Measurements from ENCODE around the gene RPA3. TPM values are rescaled to one million over a fixed set of nuclear protein-coding genes. Genes with fewer than 3 reads are reported as not detected.

The RPA3 gene
- total RNA-seq, 1 donor from 2014 or later: 16.3 TPM

GRCh38 chr7:7732621-7733281, 14.3 kb upstream of the RPA3 start:
- no peak for DNase-seq (ENCODE audit: low spot score)

DNA sequence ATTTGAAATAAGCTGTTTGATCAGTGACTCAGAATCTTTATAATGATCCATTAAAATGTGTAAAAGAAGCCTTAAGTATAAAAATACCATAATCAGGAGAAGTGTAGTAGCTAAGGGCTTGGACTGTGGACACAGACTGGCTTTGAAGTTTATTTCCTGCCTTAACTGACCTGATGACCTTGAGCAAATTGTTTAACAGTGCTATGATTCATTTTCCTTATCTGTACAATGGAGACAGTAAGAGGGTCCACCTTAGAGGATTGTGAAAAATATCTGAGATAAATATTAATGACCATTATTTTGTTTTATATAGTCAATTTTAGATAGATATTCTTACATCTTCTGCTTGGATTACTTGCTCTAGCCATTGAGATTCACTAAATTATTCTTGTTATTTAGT, 13.3 kb upstream of the RPA3 start:
- DNase-seq (ENCODE audit: low spot score): no peak

GRCh38 chr7:7720750-7721621, 2.6 kb upstream of the RPA3 start:
- DNase-seq (ENCODE audit: low spot score): no peak

DNA sequence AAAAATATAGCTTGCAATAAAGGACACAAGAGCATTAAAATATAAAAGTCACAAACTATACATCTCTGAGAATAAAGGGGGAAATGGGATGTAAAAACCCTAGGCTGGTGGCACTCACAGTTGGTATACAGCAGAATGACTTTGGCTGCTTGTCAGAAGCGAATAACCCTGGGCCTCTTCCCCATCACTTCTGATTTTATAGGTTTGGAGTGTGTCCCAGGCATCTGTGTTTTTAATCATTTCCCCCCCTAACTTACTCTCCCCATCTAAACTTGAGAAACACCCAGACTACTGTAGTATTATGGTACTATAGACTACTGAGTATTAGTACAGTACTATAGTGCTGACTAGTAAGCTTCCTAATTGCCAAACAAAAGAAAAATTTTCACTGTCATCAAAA, 1.8 kb upstream of the RPA3 start:
- no peak for DNase-seq (ENCODE audit: low spot score)

DNA sequence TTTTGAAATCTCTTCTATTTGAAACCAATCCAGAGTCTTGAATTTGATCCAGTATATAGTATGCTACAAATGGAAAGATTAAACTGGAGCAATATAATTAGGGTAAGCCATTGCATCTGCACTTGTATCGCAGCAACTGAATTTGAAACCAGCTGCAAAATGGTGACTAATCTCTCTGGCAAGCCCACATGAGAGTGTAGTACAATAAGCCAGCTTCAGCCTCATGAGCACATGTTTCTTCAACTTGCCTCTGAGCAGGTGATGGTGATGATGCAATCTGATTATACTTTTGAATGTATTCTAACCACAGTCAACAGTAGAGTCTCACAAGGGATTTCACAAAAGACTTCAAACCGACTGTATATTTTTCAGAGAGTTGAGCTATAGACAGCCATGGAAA, 829 bp upstream of the RPA3 start:
- DNase-seq (ENCODE audit: low spot score): no peak

DNA sequence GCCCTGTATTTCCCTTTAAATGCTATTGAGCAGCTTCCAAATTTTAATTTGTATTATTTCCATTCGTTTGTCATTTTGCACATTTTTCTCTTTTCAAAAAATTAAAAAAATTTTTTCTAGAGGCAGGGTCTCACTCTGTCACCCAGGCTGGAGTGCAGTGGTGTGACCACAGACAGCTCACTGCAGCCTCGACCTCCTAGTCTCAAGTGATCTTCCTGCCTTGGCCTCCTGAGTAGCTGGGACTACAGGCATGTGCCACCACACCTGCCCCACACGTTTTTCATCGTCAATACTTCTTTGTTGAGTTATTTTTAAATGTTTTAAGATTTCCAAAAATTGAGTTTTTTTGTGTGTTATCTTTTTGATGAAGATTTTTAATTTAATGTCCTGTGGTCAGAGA, 4.7 kb downstream of the RPA3 start:
- DNase-seq (ENCODE audit: low spot score): no peak

DNA sequence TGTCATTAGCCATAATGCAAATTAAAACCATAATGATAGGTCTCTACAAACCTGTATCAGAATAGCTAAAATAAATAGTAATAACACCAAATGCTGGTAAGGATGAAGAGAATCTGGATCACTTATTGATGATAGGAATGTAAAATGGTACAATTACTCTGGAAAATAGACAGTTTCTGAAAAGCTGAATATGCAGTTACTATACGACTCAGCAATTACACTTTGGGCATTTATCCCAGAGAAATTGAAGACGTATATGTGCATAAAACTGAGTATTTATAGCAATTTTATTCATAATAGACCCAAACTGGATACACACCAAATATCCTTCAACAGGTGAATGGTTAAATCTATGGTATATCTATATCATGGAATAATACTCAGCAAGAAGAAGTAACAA, 7.9 kb downstream of the RPA3 start:
- no peak for DNase-seq (ENCODE audit: low spot score)

GRCh38 chr7:7709291-7709690, 9.1 kb downstream of the RPA3 start:
- no peak for DNase-seq (ENCODE audit: low spot score)

GRCh38 chr7:7707806-7708205, 10.6 kb downstream of the RPA3 start:
- DNase-seq (ENCODE audit: low spot score): no peak

DNA sequence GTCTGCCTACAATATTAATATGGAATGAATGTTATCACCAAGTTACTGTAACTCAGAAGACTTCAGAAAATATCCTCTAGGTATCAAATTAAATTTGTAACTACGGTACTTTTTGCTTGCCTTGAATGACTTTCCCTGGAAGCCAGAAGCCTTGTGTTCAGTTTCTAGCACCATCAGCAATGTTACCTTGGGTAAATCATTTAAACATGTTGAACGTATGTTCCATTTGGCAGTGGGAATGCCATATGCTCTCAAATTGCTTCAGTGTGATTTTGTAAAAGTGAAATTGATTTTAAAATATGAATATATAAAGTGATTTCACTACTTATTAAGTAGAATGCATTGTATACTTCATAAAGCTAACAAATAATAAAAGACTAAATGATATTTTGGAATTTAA, 11.2 kb downstream of the RPA3 start:
- DNase-seq (ENCODE audit: low spot score): no peak

DNA sequence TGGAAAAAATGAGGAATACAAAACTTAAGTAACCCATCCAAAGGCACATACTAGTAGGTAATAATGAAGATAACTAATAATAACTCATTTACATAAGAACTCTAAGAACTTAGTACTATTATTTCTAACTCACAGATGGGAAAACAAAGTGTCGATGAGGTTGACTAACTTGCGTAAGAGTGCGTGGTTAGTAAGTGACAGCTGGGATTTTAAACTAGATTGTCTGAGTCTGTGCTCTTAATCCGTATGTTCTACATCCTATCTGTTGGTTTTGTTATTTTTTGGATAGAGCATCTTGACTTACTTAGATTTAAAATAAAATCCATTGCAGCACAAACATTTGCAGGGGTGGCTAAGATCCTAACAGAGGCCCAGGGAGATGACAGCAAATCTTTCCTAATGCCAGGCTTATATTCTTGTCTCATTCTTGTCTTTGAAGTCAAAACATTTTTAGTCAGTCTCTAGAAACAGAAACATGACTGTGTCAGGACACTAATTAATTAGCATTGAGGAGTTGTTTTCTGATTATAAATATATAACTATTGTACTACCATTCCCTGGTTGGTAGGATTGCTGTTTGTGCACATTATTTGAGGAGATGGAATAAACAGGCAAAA, 11.7 kb downstream of the RPA3 start:
- DNase-seq (ENCODE audit: low spot score): no peak

GRCh38 chr7:7706101-7706511, 12.3 kb downstream of the RPA3 start:
- DNase-seq (ENCODE audit: low spot score): no peak

- DNase-seq (ENCODE audit: low spot score): no peak
Observed at GRCh38 chr7:7705318-7705717, 13.1 kb downstream of the RPA3 start.

GRCh38 chr7:7704867-7705266, 13.5 kb downstream of the RPA3 start:
- DNase-seq (ENCODE audit: low spot score): no peak

GRCh38 chr7:7703427-7703826, 15.0 kb downstream of the RPA3 start:
- DNase-seq (ENCODE audit: low spot score): no peak

- no peak for DNase-seq (ENCODE audit: low spot score)
Observed at GRCh38 chr7:7702826-7703225, 15.6 kb downstream of the RPA3 start.

DNA sequence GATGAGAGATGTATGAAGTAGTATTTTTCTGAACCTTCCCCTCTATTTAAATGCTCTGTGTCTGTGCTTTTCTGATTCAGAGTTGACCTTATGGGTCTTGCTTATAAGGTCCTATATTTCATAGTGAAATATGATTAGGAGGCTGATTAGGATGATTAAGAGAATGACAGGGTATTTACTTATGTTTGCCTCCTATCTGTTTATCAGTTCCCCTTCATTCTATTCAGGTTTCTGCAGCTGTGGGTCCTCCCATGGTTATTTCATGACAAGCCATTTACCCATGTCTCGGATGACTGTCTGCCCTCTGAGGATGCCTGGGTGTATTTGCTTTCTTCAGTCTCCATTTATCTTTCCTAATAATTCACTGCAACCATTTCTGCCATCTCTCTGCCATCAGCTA, 16.9 kb downstream of the RPA3 start:
- no peak for DNase-seq (ENCODE audit: low spot score)

DNA sequence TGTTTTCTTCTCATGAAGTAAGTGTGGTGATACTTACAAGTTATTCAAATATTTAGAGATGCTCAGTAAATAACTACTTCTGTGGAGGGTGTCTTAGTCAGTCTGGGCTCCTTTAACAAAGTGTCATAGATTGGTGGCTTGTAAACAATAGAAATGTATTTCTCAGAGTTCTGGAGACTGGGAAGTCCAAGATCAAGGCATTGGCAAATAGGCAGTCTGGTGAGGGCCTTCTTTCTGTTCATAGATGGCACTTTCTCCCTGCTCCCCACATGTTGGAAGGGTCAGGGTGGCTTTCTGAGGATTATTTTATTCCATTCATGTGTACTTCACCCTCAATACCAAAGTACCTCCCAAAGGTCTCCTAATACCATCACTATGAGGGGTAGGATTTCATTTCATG, 18.4 kb downstream of the RPA3 start:
- DNase-seq (ENCODE audit: low spot score): no peak

GRCh38 chr7:7699380-7699779, 19.0 kb downstream of the RPA3 start:
- DNase-seq (ENCODE audit: low spot score): no peak

- no peak for DNase-seq (ENCODE audit: low spot score)
Observed at GRCh38 chr7:7698930-7699329, 19.5 kb downstream of the RPA3 start.

DNA sequence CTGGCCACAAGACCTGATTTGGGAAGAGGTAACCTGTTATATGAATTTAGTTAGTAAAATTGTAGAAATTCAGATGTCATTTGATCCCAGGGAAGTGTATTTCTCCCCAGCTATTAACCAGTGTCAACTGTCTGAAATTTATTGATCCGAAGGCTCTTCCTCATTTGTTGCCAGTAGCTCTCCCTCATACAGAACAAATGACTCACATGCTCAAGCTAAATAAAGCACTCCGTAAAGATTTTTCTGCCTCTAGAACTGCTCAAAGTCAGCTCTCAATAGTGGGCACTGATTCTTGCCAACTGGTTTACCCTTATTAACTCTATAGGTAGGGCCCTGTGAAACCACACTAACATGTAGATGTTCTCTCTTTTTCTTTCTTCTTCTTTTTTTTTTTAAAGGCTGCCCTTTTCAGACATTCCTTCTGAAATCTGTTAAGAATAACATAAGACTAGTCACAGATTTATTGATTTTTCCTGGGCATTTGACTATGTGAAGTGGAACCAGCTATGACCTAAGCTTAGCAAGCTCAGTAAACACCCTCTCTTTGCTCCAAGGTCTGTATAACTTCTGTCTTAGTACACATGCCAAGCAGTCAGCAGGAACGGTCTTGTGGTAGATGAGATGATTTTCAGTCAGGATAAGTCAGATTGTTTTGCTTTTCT, 21.8 kb downstream of the RPA3 start:
- DNase-seq (ENCODE audit: low spot score): no peak
